Activated T-cell treated with anti-CD3 and anti-CD28 coated beads, Interleukin-2, amount 50 U/mL, for 24 hours (primary cell): ENCODE results near the gene RGS2.

Source experiments
- DNase-seq: peaks from one replicate; pipeline ENCODE4 v3.0.0-alpha.2; 2020
- H3K27ac Mint-ChIP-seq: 2 replicates; pipeline ENCODE4 v1.8.0; 2020; ENCODE audit warnings: mild to moderate bottlenecking, mixed read lengths
- H3K27me3 Mint-ChIP-seq: 2 replicates; pipeline ENCODE4 v1.8.0; 2020; ENCODE audit warnings: mixed read lengths
- H3K36me3 Mint-ChIP-seq: 2 replicates; pipeline ENCODE4 v1.8.0; 2020; ENCODE audit warnings: low read depth, mixed read lengths
- H3K4me1 Mint-ChIP-seq: 2 replicates; pipeline ENCODE4 v1.8.0; 2020; ENCODE audit warnings: low read depth, mixed read lengths
- H3K4me3 Mint-ChIP-seq: 2 replicates; pipeline ENCODE4 v1.8.0; 2020; ENCODE audit warnings: mild to moderate bottlenecking, moderate library complexity, mixed read lengths
- H3K9me3 Mint-ChIP-seq: 2 replicates; pipeline ENCODE4 v1.8.0; 2020; ENCODE audit warnings: mixed read lengths

RGS2 gene

GRCh38 chr1:192807211-192808162 lies 1.4 kb upstream of the RGS2 start:
- peaks cover 50% of the 10 kb centered on the region for H3K4me1 Mint-ChIP-seq
- peak overlapping the region; percentile 90 for H3K4me3 Mint-ChIP-seq
- H3K27me3 Mint-ChIP-seq, result no peaks in the 10 kb centered on the region
- DNase-seq, result peak; percentile 35
- no peaks in the 10 kb centered on the region for H3K9me3 Mint-ChIP-seq
- H3K27ac Mint-ChIP-seq, result peak overlapping the region; percentile 95
- H3K36me3 Mint-ChIP-seq, result peaks cover 23% of the 10 kb centered on the region

- H3K36me3 Mint-ChIP-seq, result peaks cover 24% of the 10 kb centered on the region
- no peaks in the 10 kb centered on the region for H3K27me3 Mint-ChIP-seq
- DNase-seq, result no peak
These were observed 699 bp upstream of the RGS2 start for GRCh38 chr1:192808163-192808517.

DNA sequence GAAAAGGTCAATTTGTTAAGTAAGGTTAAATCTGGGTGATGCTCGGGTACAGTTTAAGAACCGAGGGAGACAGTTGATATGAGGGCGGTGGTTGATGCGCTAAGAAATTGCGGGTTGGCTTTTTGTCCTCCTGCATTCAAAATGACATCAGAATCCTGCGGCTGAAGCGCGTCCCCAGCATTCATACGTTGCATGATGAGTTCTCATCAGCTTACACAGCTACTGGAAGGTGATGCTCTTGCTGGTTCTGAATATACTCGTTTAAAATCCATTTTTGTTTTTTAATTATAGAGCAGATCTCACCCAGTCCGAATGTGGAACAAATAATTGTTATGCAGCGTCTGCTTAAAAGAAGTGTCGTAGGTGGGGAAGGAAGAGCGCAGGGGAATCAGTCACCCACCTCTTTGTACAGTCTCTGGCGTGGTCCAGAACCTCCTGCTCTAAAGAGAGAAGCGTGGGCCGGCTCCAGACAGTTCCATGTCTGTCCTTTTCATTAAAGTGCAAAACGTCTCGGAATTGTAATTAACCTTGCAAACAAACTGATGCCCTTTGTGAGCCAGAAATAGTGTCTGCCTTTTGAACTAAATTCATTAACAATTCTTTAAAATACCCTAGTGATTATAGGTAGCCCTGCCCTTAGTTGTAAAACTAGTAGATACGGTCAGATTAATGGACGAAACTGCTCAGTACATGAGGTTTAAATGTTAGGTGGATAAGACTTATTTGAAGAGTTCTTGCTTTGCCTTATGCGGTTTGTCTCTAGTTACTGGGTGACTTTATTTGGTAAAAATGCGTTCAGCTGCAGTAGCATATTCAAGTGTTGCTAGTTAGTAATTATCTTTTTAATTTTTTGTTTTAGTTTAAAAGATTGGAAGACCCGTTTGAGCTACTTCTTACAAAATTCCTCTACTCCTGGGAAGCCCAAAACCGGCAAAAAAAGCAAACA lies 741 bp downstream of the RGS2 start:
- peaks cover 24% of the 10 kb centered on the region for H3K36me3 Mint-ChIP-seq
- no peaks in the 10 kb centered on the region for H3K27me3 Mint-ChIP-seq
- H3K4me1 Mint-ChIP-seq, result peaks cover 47% of the 10 kb centered on the region
- DNase-seq, result no peak
- H3K9me3 Mint-ChIP-seq, result no peaks in the 10 kb centered on the region
- peak overlapping the region; percentile 95 for H3K27ac Mint-ChIP-seq
- peak overlapping the region; percentile 90 for H3K4me3 Mint-ChIP-seq

More at GRCh38 chr1:192808163-192808517, 699 bp upstream of the RGS2 start:
- H3K4me1 Mint-ChIP-seq, result peaks cover 47% of the 10 kb centered on the region
- peak overlapping the region; percentile 90 for H3K4me3 Mint-ChIP-seq
- H3K9me3 Mint-ChIP-seq, result no peaks in the 10 kb centered on the region
- peak overlapping the region; percentile 95 for H3K27ac Mint-ChIP-seq

- Mint-ChIP-seq H3K27ac (no peak overlapping the region), H3K9me3 (no peaks in the 10 kb centered on the region), H3K27me3 (no peaks in the 10 kb centered on the region), H3K4me3 (peak overlapping the region; percentile 90), H3K36me3 (peaks cover 24% of the 10 kb centered on the region), H3K4me1 (peaks cover 47% of the 10 kb centered on the region)
- DNase-seq, result no peak
These were observed 1.5 kb downstream of the RGS2 start for GRCh38 chr1:192810253-192810880.

- Mint-ChIP-seq H3K4me1 (peaks cover 45% of the 10 kb centered on the region), H3K36me3 (peaks cover 24% of the 10 kb centered on the region), H3K27ac (no peak overlapping the region), H3K9me3 (no peaks in the 10 kb centered on the region), H3K4me3 (no peak overlapping the region), H3K27me3 (no peaks in the 10 kb centered on the region)
- DNase-seq, result no peak
These were observed 2.2 kb downstream of the RGS2 start for GRCh38 chr1:192811006-192811405.

GRCh38 chr1:192811594-192812239 lies 2.9 kb downstream of the RGS2 start:
- Mint-ChIP-seq H3K27me3 (no peaks in the 10 kb centered on the region), H3K9me3 (no peaks in the 10 kb centered on the region), H3K4me3 (no peak overlapping the region), H3K4me1 (peaks cover 41% of the 10 kb centered on the region), H3K36me3 (peaks cover 24% of the 10 kb centered on the region), H3K27ac (no peak overlapping the region)
- DNase-seq, result no peak

- Mint-ChIP-seq H3K27me3 (no peaks in the 10 kb centered on the region), H3K27ac (no peak overlapping the region), H3K4me1 (peaks cover 32% of the 10 kb centered on the region), H3K36me3 (peaks cover 24% of the 10 kb centered on the region), H3K4me3 (no peak overlapping the region), H3K9me3 (no peaks in the 10 kb centered on the region)
- no peak for DNase-seq
These were observed 3.8 kb downstream of the RGS2 start for GRCh38 chr1:192812420-192813209.

DNA sequence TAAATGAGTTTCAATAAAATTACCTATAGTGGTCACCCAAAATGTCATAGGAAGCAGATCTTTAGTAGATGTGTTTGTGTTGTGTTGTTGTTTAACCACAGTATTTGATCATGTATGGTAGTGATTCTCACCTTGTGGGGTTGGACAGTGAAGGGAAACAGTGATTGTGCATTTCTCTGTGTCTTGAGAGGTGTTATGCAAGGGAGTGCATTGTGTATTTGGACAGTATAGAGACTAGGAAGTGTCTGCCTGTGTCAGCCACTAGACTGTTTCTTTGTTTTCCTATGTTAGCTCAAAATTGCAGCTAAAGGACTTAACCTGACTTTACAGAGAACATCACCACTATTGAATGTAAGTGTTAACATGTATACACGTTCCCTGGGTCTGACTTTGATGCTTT lies 6.0 kb downstream of the RGS2 start:
- Mint-ChIP-seq H3K4me3 (no peak overlapping the region), H3K9me3 (no peaks in the 10 kb centered on the region), H3K36me3 (peaks cover 15% of the 10 kb centered on the region), H3K27me3 (no peaks in the 10 kb centered on the region), H3K4me1 (peaks cover 12% of the 10 kb centered on the region), H3K27ac (no peak overlapping the region)
- no peak for DNase-seq

GRCh38 chr1:192817246-192817645 lies 8.4 kb downstream of the RGS2 start:
- no peaks in the 10 kb centered on the region for H3K27me3 Mint-ChIP-seq
- no peak for DNase-seq
- no peak overlapping the region for H3K27ac Mint-ChIP-seq
- no peak overlapping the region for H3K4me3 Mint-ChIP-seq
- peaks cover 1% of the 10 kb centered on the region for H3K36me3 Mint-ChIP-seq
- H3K4me1 Mint-ChIP-seq, result no peaks in the 10 kb centered on the region
- no peaks in the 10 kb centered on the region for H3K9me3 Mint-ChIP-seq

- Mint-ChIP-seq H3K27me3 (peaks cover 11% of the 10 kb centered on the region), H3K4me1 (no peaks in the 10 kb centered on the region), H3K4me3 (no peak overlapping the region), H3K36me3 (no peaks in the 10 kb centered on the region), H3K9me3 (no peaks in the 10 kb centered on the region), H3K27ac (no peak overlapping the region)
- DNase-seq, result no peak
These were observed 12.5 kb downstream of the RGS2 start for GRCh38 chr1:192821296-192821695.

- H3K27ac Mint-ChIP-seq, result no peak overlapping the region
- H3K27me3 Mint-ChIP-seq, result peaks cover 29% of the 10 kb centered on the region
- DNase-seq, result no peak
- H3K36me3 Mint-ChIP-seq, result no peaks in the 10 kb centered on the region
- no peaks in the 10 kb centered on the region for H3K9me3 Mint-ChIP-seq
- no peak overlapping the region for H3K4me3 Mint-ChIP-seq
- H3K4me1 Mint-ChIP-seq, result no peaks in the 10 kb centered on the region
These were observed 15.7 kb downstream of the RGS2 start for GRCh38 chr1:192824511-192824910.

DNA sequence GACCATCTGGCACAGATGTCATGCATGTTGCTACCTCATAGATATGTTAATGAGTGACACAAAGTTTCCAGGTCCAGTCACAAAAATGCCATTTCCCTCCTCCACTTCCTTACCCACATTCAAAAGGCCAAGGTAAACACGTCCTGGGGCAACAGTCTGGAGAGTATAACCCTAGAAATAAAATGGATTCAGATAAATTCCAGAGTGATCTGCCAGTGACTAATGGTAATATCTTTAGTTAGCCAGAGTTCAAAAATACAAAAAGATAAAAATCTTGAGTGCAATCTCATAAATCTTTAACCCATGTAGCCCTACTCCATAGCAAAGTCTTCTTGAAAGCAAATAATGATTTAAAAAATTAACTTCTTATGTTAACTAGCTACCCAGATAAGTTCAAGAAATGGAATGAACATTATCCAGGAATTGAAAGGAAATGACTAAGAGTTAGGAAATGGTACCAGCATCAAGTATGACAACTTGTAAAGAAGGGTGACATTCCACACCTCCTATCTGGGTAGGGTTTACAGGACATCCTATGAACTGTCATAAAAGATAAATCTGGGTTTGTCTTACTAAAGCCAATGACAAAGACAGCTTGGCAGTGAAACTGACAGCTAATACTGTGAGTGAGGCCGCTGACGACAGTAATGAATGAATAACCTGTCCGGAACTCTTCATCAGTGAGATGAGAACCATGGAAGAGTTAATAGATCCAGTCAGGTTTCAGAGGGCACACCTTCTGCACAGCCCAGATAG lies 18.1 kb downstream of the RGS2 start:
- Mint-ChIP-seq H3K4me1 (no peaks in the 10 kb centered on the region), H3K9me3 (no peaks in the 10 kb centered on the region), H3K4me3 (no peak overlapping the region), H3K36me3 (no peaks in the 10 kb centered on the region), H3K27ac (no peak overlapping the region), H3K27me3 (peaks cover 32% of the 10 kb centered on the region)
- no peak for DNase-seq
